ENCODE measurements around the gene CDH11.

CDH11 gene

GRCh38 chr16:65003621-65004020, 118.2 kb downstream of the CDH11 start:
- no peak for TF ChIP-seq CTCF (IDR thresholded peaks at IDR 0.05; ENCODE audit: insufficient read depth, low read depth, low read length, missing control alignments)
- DNase-seq (ENCODE audit: low read depth), result no peak
- H3K4me3 ChIP-seq (ENCODE audit: low read length), result no peak overlapping the region

DNA sequence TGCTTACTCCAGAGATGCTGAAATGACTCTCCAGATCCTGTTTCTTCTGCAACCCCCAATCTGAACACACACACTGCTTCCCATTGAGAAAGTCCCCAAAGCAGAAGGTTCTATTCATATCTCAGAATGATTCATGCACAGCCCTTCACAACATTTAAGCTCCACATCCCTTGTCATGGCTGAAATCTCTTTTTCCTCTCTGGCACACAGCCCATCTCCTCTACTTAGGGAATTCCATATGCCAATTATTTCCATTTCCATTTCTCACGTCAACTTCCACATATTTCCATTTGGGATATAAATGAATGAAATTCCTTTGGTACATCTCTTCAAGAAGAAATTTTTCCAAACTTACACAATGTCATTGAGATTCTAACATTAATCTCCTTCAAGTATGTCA, 119.6 kb downstream of the CDH11 start:
- TF ChIP-seq CTCF (IDR thresholded peaks at IDR 0.05; ENCODE audit: insufficient read depth, low read depth, low read length, missing control alignments), result no peak
- no peak overlapping the region for H3K4me3 ChIP-seq (ENCODE audit: low read length)
- DNase-seq (ENCODE audit: low read depth), result peak; percentile 30

DNA sequence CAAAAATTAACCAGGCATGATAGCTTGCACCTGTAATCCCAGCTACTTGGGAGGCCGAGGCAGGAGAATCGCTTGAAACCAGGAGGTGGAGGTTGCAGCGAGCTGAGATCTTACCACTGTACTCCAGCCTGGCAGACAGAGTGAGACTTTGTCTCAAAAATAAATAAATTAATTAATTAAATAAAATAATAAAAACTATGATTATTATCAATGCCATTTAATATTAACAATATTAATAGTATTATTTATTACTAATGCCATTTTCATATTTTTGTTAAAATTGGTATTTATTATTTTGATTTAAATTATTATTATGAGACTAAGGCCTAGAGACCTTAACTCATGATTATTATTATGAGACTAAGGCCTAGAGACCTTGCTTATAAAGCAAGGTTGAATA, 121.2 kb downstream of the CDH11 start:
- H3K4me3 ChIP-seq (ENCODE audit: low read length), result no peak overlapping the region
- no peak for DNase-seq (ENCODE audit: low read depth)
- TF ChIP-seq CTCF (IDR thresholded peaks at IDR 0.05; ENCODE audit: insufficient read depth, low read depth, low read length, missing control alignments), result no peak

DNA sequence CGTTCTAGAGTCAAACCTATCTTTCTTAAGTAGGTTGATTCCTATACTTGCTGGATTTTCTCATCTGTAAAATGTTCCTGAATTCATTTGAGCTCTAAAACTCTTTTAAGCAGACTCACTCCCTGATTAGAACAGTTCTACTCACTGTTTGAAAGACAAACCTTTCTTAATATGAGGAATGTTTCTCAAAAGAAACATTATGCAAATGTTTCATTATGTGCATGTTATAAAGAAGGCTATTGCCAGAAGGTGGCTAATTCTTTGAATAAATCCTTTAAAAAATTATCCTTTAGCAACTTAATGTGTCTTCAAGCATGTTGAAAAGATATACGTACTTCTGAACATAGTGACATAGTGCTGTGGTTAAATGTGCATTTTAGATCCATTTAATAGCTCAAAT, 124.1 kb downstream of the CDH11 start:
- H3K4me3 ChIP-seq (ENCODE audit: low read length), result no peak overlapping the region
- no peak for DNase-seq (ENCODE audit: low read depth)
- TF ChIP-seq CTCF (IDR thresholded peaks at IDR 0.05; ENCODE audit: insufficient read depth, low read depth, low read length, missing control alignments), result no peak

DNA sequence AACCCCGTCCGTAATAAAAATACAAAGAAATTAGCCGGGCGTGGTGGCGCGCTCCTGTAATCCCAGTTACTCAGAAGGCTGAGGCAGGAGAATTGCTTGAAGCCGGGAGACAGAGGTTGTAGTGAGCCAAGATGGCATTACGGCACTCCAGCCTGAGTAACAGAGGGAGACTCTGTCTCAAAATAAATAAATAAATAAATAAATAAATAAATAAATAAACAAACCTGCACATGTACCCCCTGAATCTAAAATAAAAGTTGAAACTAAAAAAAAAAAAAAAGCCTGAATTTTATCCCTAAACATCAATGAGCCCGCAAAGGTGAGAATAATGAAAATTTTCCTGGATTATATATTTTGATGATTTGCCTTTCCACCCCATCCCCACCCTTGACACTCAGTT, 124.7 kb downstream of the CDH11 start:
- no peak overlapping the region for H3K4me3 ChIP-seq (ENCODE audit: low read length)
- no peak for DNase-seq (ENCODE audit: low read depth)
- no peak for TF ChIP-seq CTCF (IDR thresholded peaks at IDR 0.05; ENCODE audit: insufficient read depth, low read depth, low read length, missing control alignments)

DNA sequence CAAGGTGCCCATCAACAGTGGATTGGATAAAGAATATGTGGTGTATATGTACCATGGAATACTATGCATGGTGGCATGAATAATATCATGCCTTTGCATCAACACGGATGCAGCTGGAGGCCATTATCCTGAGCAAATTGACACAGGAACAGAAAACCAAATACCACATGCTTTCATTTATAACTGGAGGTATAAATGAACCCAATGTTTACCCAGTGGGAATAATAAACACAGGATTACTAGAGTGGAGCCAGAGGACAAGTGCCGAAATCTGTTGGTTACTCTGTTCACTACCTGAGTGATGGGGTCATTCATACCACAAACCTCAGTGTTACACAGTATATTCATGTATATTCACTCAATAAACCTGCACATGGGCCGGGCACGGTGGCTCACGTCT, 125.2 kb downstream of the CDH11 start:
- no peak for DNase-seq (ENCODE audit: low read depth)

More for the DNA sequence above, 125.2 kb downstream of the CDH11 start:
- H3K4me3 ChIP-seq (ENCODE audit: low read length), result no peak overlapping the region
- no peak for TF ChIP-seq CTCF (IDR thresholded peaks at IDR 0.05; ENCODE audit: insufficient read depth, low read depth, low read length, missing control alignments)
